Right ventricle myocardium inferior (tissue), 1 donor: Measurements from ENCODE around the gene NARS2. TPM values are rescaled to one million over a fixed set of nuclear protein-coding genes. Genes with fewer than 3 reads are reported as not detected.
"Not testable (repeated sequence)": the region's sequence is repeated elsewhere in the genome, so short reads cannot be mapped to it uniquely, and the experiment has no call there.

ENCODE experiments used
- ATAC-seq: fragments of 200-7000 bp; cut with Tn5 transposase; one replicate; pipeline ENCODE4 v1.9.1; 2020; ENCODE audit warnings: mild to moderate bottlenecking, moderate library complexity
- DNase-seq: peaks from one replicate; pipeline ENCODE4 v3.0.0; 2021; ENCODE audit errors: missing footprints
- intact Hi-C: fragments of 100-400 bp; cut with DNase I; formaldehyde crosslinking; loops from one replicate; pipeline ENCODE4 v1.11.0; 2022
- total RNA-seq: library from RNA; stranded (reverse); fragmentation: NEBNext Ultra II Directional; extraction: Animal tissue kit (Norgen Biotek cat#: 25700); gene quantifications from one replicate; pipeline ENCODE4 v1.2.1, GENCODE V29; 2021
- donor health status: DM: no; HTN: yes; CAD: no; lungs with severe emphysema.

NARS2 gene
- total RNA-seq, 1 donor from 2014 or later, result 15.6 TPM

DNA sequence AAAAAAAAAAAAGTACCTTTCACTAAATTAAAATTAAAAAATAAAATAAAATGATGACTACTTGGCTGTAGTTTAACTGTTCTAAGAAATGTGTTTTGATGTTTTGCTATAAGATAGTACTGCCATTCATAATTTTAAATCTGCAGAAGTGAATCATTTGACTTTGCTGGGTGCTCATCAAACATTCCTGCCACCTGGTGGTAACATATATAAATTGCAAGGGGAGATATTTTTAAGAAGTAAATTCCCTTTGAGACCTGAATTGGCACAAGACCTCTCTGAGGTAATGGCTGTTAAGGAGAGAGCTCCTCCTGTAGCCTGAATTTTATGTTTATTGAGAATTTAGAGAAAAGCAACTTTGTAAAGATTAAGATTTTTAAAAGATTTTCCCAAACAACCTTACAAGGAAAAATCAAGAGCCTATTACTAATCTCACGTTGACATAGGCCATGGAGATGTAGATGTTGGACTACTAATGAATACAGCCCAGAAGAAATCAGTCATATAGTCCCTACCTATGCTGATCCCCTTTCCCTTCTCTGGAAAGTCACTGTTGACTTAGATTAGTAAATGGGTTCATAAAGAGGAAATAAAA lies 11.9 kb upstream of the NARS2 start:
- no peak for ATAC-seq
- DNase-seq, result no peak
- intact Hi-C loops, result no loop called here

DNA sequence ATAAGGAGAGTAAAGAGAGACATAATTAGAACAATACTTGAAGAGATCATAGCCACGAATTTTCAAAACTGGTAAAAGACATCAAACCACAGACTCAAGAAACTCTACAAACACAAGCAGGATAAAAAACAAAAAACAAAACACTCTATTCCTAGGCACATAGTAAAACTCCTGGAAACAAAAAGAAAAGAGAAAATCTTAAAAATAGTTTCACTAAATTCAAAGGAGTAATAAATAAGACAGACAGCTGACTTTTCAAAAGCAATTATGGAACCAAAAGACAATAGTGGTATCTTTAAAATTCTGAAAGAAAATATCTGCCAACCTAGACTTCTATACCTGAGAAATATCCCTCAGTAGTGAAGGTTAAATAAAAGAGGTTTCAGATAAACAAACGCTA lies 9.2 kb upstream of the NARS2 start:
- DNase-seq, result no peak
- intact Hi-C loops, result no loop called here
- no peak for ATAC-seq

DNA sequence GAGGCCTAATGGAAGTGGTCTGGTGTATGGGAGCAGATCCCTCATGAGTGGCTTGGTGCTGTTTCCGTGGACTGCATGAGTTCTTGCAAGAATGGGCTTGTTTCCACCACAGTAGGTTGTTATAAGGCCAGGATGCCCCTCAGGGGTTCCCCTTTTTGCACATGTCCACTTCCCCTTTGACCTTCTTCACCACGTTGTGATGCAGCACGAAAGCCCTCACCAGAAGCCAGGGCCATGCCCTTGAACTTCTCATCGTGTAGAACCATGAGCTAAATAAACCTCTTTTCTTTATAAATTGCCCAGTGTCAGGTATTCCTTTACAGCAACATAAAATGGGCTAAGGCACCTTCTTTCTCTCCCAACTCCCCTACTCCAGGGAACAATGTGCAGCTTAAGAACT lies 2.8 kb upstream of the NARS2 start:
- intact Hi-C loops, result loop anchor here (10.0 kb wide), 1 partner anchor 413 kb away; no protein-coding TSS in a partner anchor
- no peak for ATAC-seq
- DNase-seq, result no peak

DNA sequence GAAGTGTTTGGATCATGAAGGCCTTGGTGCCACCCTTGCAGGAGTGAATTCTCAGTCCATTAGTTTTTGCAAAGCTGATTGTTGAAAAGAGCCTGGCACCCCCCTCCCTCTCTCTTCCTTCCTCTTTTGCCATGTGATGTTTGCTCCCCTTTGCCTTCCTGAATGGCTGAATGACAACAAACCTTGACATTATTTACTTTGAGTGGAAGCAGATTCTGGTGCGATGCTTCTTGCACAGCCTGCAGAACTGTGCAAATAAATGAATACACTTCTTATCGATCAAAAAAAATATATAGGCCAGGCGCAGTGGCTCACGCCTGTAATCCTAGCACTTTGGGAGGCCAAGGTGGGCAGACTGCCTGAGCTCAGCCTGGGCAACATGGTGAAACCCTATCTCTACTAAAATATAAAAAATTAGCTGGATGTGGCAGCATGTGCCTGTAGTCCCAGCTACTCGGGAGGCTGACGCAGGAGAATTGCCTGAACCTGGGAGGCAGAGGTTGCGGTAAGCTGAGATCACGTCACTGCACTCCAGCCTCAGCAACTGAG lies 2.0 kb upstream of the NARS2 start:
- intact Hi-C loops, result loop anchor here (10.0 kb wide), 1 partner anchor 412 kb away; no protein-coding TSS in a partner anchor
- ATAC-seq (no peak), DNase-seq (no peak)

DNA sequence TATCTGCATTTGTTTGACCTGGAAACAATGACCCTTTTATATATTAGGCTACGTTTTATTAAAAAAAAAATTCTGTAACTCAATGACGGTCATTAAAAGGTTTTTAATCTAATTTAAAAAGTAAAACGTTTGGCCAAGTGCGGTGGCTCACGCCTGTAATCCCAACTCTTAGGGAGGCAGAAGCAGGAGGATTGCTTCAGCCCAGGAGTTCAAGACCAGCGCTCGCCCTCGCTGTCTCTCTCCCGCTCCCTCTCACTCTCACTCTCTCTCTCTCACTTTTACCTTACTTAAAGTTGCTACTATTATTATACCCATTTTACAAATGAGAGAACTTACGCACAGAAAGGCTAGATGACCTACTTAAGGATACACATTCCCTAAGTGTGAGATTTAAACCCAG lies 814 bp upstream of the NARS2 start:
- intact Hi-C loops, result loop anchor here (10.0 kb wide), 1 partner anchor 411 kb away; no protein-coding TSS in a partner anchor
- no peak for ATAC-seq
- no peak for DNase-seq

DNA sequence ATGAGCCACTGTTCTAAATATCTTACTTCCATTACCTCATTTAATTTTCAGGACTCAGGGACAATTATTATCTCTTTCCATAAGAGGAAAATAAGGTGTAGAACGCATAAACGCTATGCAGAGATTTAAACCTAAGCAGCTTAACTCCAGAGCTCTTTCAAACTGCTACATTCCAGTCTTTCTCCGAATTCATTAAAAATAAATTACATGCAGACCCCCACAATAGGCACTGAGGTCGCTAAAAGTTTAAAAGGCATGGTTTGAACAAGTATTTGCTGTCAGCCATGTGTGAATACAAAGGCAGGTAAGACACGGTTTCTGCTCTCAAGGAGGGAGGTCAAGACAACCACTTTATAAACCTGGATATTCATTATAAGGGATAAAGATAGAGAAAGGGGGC lies 983 bp downstream of the NARS2 start:
- intact Hi-C loops, result loop anchor here (10.0 kb wide), 1 partner anchor 409 kb away; no protein-coding TSS in a partner anchor
- ATAC-seq (no peak), DNase-seq (no peak)

DNA sequence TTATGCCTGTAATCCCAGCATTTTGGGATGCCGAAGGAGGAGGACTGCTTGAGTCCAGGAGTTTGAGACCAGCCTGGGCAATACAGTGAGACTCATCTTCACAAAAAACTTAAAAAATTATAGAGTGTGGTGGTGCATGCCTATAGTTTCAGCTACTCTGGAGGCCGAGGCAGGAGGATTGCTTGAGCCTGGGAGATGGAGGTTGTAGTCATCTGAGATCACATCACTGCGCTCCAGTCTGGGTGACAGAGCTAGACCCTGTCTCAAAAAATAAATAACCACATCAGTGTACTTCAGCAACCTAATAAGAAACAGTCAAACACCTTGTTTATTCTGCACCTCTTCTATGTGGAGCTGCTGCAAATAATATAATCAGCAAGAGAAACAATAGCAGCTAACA lies 1.4 kb downstream of the NARS2 start:
- no peak for DNase-seq
- intact Hi-C loops, result loop anchor here (10.0 kb wide), 1 partner anchor 408 kb away; no protein-coding TSS in a partner anchor
- ATAC-seq, result no peak

DNA sequence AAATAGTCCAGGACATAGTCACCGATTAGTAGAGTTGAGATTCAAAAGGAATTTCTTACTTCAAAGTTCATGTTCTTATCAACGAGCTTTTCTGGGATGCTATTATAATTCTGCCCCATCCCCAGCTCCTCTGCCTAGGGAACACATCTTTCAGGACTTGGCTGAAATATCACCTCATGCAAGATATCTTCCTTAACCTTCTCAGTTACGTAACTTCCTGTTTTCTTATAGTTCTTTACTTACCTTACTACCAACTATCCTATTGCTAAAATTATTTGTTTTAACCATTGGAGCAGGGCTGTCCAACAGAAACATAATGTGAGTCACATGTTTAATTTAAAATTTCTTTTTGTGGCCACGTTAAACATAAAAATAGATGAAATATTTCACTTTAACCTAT lies 2.3 kb downstream of the NARS2 start:
- intact Hi-C loops, result loop anchor here (10.0 kb wide), 1 partner anchor 408 kb away; no protein-coding TSS in a partner anchor
- no peak for ATAC-seq
- DNase-seq, result no peak

DNA sequence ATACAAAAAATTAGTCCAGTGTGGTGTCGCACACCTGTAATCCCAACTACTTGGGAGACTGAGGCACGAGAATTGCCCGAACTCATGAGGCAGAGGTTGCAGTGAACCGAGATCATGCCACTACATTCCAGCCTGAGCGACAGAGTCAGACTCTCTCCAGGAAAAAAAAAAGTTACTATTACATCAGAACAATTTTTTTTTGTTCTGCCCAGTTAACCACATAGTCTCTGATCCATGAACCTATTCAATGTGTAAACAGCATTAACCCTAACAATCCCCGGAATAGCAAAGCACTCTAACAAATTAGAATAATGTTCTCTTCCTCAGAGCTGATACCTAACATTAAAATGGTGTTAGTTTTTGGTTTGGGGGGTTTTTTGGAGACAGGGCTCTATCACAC lies 4.6 kb downstream of the NARS2 start:
- intact Hi-C loops, result loop anchor here (10.0 kb wide), 1 partner anchor 405 kb away; no protein-coding TSS in a partner anchor
- DNase-seq, result no peak
- no peak for ATAC-seq

DNA sequence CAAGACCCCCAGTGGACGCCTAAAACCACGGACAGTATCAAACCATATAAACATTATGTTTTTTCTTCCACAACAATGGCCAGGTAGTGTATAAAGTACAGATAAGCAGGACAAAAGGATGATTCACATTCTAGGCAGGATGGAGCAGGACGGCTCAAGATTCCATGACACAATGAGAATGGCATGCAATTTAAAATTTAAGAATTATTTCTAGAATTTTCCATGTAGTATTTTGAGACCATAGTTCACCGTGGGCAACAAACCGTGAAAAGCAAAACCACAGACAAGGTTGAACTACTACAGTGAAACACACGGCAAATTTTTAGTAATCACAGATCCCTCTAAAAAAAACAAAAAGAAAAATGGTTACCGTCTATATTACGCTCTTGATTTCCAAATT lies 7.5 kb downstream of the NARS2 start:
- intact Hi-C loops, result no loop called here
- no peak for DNase-seq
- ATAC-seq, result no peak

DNA sequence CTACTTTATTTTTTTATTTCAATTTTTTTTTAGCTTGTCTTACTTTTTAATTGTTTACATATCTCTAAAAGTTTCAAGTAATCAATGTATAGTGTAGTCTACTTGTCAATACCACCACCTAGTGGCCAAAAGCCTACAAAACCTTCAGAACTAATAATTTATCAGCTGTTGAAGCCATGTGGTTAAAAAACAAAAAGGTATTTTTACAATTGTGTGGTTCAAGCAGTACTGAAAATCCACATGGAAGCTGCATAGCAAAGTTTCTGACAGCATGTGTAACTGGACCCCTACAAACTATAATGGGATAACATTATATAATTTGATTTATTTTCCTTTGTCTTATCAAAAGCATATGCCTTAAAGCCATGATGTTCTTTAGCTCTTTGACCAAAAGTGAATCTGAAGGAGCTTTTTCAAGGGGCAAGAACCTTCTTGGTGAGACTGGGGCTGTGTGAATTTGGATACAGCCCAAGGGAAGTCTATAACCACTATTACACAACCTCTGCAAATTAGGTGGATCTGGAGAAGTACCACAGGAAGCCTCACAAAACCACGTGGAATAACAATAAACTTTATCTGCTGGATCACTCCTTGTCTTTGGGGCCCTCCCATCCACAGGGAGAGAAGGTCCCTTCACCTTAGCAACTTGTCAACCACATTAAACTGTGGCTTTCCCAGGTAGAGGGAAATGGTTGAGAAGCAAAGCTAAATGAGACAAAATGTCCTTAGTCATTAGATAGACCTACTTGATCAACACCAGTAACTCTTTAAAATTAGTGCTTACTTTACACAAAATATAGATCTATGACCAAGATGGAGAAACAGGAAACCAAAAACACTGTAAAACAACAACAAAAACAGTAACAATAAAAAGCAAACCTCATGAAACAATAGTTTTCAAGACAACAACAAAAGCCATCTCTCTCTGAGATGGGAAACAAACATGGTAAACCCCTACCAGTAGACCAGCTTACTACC lies 9.9 kb downstream of the NARS2 start:
- no peak for DNase-seq
- intact Hi-C loops, result loop anchor here (2.0 to 5.0 kb wide), 2 partner anchors 147 to 336 kb away; partner anchors contain the start of gene GAB2
- ATAC-seq, result no peak

DNA sequence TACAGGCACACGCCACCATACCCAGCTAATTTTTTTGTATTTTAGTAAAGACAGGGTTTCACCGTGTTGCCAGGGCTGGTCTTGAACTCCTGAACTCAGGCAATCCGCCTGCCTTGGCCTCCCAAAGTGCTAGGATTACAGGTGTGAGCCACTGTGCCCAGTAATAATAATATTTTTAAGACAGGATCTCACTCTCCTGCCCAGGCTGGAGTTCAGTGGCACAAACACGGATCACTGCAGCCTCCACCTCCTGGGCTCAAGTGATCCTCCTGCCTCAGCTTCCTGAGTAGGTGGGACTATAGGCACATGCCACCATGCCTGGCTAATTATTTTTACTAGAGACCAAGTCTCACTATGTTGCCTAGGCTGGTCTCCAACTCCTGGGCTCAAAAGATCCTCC lies 10.6 kb downstream of the NARS2 start:
- ATAC-seq, DNase-seq: not testable (repeated sequence)
- intact Hi-C loops, result loop anchor here (2.0 to 5.0 kb wide), 2 partner anchors 147 to 335 kb away; partner anchors contain the start of gene GAB2

DNA sequence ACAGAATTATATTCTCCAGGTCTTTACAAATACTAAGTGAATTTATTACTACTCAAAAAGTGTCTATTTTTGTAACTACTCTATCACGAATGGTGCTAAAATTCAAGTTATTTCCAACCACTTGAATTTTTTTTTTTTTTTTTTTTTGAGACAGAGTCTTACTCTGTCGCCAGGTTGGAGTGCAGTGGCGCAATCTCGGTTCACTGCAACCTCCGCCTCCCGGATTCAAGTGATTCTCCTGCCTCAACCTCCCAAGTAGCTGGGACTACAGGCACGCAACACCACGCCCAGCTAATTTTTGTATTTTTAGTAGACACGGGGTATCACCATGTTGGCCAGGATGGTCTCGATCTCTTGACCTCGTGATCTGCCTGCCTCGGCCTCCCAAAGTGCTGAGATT lies 11.6 kb downstream of the NARS2 start:
- intact Hi-C loops, result loop anchor here (5.0 kb wide), 1 partner anchor 146 kb away; the partner anchor contains the start of gene GAB2
- ATAC-seq, DNase-seq: not testable (repeated sequence)

DNA sequence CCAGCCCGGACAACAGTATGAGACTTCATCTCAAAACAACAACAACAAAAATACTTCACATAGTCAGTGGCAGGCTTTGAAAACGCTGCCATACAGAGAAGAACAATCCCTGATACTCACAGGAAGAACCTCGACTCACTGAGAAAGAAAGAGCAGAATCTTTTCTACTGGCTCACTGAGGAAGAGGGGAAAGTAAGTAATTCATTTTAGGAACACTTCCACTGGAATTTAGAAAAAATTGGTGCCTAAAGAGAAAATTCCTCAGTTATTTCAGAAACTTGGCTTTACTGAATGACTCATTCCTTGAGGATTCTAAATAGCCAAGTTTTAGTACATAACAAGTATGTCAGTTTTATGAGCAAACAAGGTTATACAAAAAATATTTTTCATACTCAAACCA lies 12.3 kb downstream of the NARS2 start:
- intact Hi-C loops, result loop anchor here (5.0 kb wide), 1 partner anchor 145 kb away; the partner anchor contains the start of gene GAB2
- ATAC-seq, result no peak
- DNase-seq, result no peak

DNA sequence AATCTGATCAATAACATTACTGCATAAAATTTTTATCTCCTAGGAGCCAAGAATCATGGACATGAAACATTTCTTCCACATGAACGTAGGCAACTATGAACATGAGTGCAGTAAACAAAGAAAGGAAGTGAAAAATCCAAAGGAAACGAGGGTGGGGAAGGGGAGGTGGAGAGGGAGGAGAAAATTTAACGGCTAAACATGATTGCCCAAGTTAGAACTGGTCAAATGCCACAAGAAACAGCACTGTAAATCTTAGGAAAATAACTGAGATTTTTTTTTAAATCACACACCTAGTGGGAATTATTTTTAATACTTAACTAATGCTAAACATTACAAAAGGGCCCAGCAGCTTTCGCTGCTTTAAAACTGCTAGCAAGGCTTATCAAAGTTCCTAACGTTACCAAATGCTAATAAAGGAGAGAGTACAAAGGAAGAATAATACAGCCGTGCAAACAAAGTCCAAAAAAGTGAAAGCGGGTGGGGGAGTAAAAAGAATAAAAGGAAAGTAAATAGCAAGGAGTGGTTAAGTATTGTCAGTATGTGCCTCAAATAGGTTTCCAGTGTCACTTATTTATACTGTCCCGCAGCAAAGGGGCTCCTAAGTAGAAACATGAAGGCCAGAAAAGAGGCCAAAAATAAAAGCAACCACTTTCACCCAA lies 13.7 kb downstream of the NARS2 start:
- ATAC-seq (peak; percentile 41), DNase-seq (no peak)
- intact Hi-C loops, result loop anchor here (5.0 kb wide), 1 partner anchor 144 kb away; the partner anchor contains the start of gene GAB2

DNA sequence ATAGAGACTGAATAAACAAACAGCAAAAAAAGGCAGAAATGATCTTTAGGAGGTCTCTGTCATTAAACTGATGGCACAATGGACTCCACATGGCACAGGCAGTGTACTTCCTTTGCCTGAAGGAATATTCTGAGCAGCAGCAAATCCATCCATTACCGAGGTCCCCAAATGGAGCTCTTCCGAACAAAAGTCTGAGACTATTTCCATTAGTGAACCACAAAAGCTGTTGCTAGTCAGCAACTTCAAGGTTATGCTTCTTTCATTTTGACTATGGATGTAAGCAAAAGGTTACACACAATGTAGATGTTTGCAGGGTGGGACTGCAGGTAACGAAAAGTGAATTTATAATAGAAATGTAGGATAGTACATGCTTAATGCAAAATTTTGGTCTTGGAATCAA lies 14.5 kb downstream of the NARS2 start:
- no peak for DNase-seq
- intact Hi-C loops, result loop anchor here (5.0 kb wide), 1 partner anchor 143 kb away; the partner anchor contains the start of gene GAB2
- no peak for ATAC-seq

DNA sequence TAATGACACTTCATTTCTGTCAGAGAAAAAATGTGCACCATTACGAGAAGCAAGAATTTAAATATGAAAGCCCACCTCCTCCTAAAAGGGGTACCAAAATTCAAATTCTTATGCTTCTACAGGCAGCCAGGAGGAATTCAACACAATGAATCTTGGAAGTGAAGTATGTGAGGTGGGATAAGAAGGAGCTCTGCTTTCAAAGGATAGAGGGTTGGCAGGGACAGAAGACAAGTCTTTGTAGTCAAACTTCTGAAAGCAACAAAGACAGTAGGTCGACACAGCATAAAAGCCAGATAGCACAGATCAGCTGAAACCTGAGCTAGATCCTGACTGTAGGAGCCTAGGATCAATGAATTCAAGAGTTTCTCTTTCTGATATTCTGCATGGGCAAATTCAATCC lies 17.4 kb downstream of the NARS2 start:
- intact Hi-C loops, result no loop called here
- ATAC-seq, result no peak

DNA sequence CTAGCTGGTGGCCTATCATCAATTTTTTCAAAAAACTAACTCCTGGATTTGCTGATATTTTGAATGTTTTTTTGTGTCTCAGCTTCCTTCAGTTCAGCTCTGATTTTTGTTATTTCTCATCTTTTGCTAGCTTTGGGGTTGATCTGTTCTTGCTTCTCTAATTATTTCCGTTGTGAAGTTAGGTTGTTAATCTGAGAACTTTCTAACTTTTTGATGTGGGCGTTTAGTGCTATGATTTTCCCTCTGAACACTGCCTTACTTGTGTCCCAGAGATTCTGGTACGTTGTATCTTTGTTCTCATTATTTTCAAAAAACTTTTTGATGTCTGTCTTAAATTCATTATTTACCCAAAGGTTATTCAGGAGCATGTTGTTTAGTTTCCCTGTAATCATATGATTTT lies 19.1 kb downstream of the NARS2 start:
- intact Hi-C loops, result no loop called here
- ATAC-seq (no peak), DNase-seq (no peak)

More for the DNA sequence above, 17.4 kb downstream of the NARS2 start:
- no peak for DNase-seq
